Ramos (cell line): ENCODE data around the gene SERPINA1.
"Not testable (repeated sequence)": the region's sequence is repeated elsewhere in the genome, so short reads cannot be mapped to it uniquely, and the experiment has no call there.

Experiments
- in situ Hi-C: fragments of 300-500 bp; cut with MboI; formaldehyde crosslinking; loops from one replicate; pipeline ENCODE4 v1.14.3; 2022; ENCODE audit warnings: low sequenced_read_pairs; ENCODE audit not compliant: unreplicated experiment

Gene SERPINA1

GRCh38 chr14:94373708-94374107 is 14.7 kb downstream of the SERPINA1 start:
- in situ Hi-C loops, result no loop called here

- in situ Hi-C loops, result no loop called here
Observed at GRCh38 chr14:94372021-94372605, 16.3 kb downstream of the SERPINA1 start.

GRCh38 chr14:94370524-94370910 is 17.9 kb downstream of the SERPINA1 start:
- in situ Hi-C loops, result no loop called here

GRCh38 chr14:94369766-94370523 is 18.5 kb downstream of the SERPINA1 start:
- in situ Hi-C loops, result not testable (repeated sequence)

- in situ Hi-C loops, result no loop called here
Observed at GRCh38 chr14:94368956-94369355, 19.4 kb downstream of the SERPINA1 start.

- in situ Hi-C loops, result no loop called here
Observed at GRCh38 chr14:94368243-94368590, 20.2 kb downstream of the SERPINA1 start.

GRCh38 chr14:94367347-94368242 is 20.8 kb downstream of the SERPINA1 start:
- in situ Hi-C loops, result no loop called here

GRCh38 chr14:94366146-94366915 is 22.1 kb downstream of the SERPINA1 start, which contains the start of gene SERPINA2:
SERPINA2 (minus strand) TSS chr14:94366698.
- in situ Hi-C loops, result no loop called here

- in situ Hi-C loops, result no loop called here
Observed at GRCh38 chr14:94365624-94366023, 22.8 kb downstream of the SERPINA1 start.

- in situ Hi-C loops, result no loop called here
Observed at GRCh38 chr14:94364964-94365363, 23.4 kb downstream of the SERPINA1 start.

GRCh38 chr14:94364037-94364436 is 24.4 kb downstream of the SERPINA1 start:
- in situ Hi-C loops, result no loop called here

GRCh38 chr14:94363151-94363624 is 25.2 kb downstream of the SERPINA1 start:
- in situ Hi-C loops, result no loop called here

- in situ Hi-C loops, result no loop called here
Observed at GRCh38 chr14:94362614-94363133, 25.7 kb downstream of the SERPINA1 start.

GRCh38 chr14:94361682-94362081 is 26.7 kb downstream of the SERPINA1 start:
- in situ Hi-C loops, result no loop called here

- in situ Hi-C loops, result no loop called here
Observed at GRCh38 chr14:94360945-94361565, 27.3 kb downstream of the SERPINA1 start.

- in situ Hi-C loops, result no loop called here
Observed at GRCh38 chr14:94357166-94357565, 31.2 kb downstream of the SERPINA1 start.

- in situ Hi-C loops, result no loop called here
Observed at GRCh38 chr14:94356379-94357056, 31.9 kb downstream of the SERPINA1 start.

- in situ Hi-C loops, result no loop called here
Observed at GRCh38 chr14:94355191-94355794, 33.1 kb downstream of the SERPINA1 start.
